EL (cell line): Measurements from ENCODE around the gene BEX3.
"Not testable (repeated sequence)": the region's sequence is repeated elsewhere in the genome, so short reads cannot be mapped to it uniquely, and the experiment has no call there.

Experiments used
- DNase-seq: peaks from one replicate; pipeline ENCODE4 v3.0.0-alpha.2; 2016

BEX3 gene

GRCh38 chrX:103376118-103376978 is at the start of gene BEX3:
TSS of gene BEX3 (plus strand) at chrX:103376538. CDS start at chrX:103377522, 984 bp downstream.
- peak; percentile 57 for DNase-seq

GRCh38 chrX:103329991-103330390 is 46.3 kb upstream of the BEX3 start, which contains the start of gene TCEAL7:
TSS of gene TCEAL7 (plus strand) at chrX:103330239. CDS start at chrX:103331404, 1,165 bp downstream.
- peak; percentile 64 for DNase-seq

GRCh38 chrX:103330681-103331288 is 45.6 kb upstream of the BEX3 start:
- DNase-seq = peak; percentile 8

GRCh38 chrX:103338663-103339062 is 37.7 kb upstream of the BEX3 start:
- no peak for DNase-seq

- DNase-seq = peak; percentile 43
Observed at GRCh38 chrX:103343105-103343504, 33.2 kb upstream of the BEX3 start.

- no peak for DNase-seq
Observed at GRCh38 chrX:103344606-103345005, 31.7 kb upstream of the BEX3 start.

GRCh38 chrX:103347682-103348397 is 28.5 kb upstream of the BEX3 start:
- no peak for DNase-seq

- peak; percentile 81 for DNase-seq
Observed at GRCh38 chrX:103356130-103356798, 20.1 kb upstream of the BEX3 start, which contains the start of gene TCEAL9. TSS of gene TCEAL9 (plus strand) at chrX:103356506. CDS start at chrX:103357685, 1,179 bp downstream.

- DNase-seq = no peak
Observed at GRCh38 chrX:103356858-103357257, 19.5 kb upstream of the BEX3 start.

- no peak for DNase-seq
Observed at GRCh38 chrX:103357871-103358270, 18.5 kb upstream of the BEX3 start.

GRCh38 chrX:103359605-103360004 is 16.7 kb upstream of the BEX3 start:
- not testable (repeated sequence) for DNase-seq

- DNase-seq = no peak
Observed at GRCh38 chrX:103360092-103360491, 16.2 kb upstream of the BEX3 start.

- no peak for DNase-seq
Observed at GRCh38 chrX:103360916-103361315, 15.4 kb upstream of the BEX3 start.

- no peak for DNase-seq
Observed at GRCh38 chrX:103361798-103362197, 14.5 kb upstream of the BEX3 start.

- peak; percentile 77 for DNase-seq
Observed at GRCh38 chrX:103362474-103362873, 13.9 kb upstream of the BEX3 start.

GRCh38 chrX:103363046-103363445 is 13.3 kb upstream of the BEX3 start:
- no peak for DNase-seq

GRCh38 chrX:103367502-103367901 is 8.8 kb upstream of the BEX3 start:
- peak; percentile 49 for DNase-seq

- no peak for DNase-seq
Observed at GRCh38 chrX:103369479-103369878, 6.9 kb upstream of the BEX3 start.

- DNase-seq = no peak
Observed at GRCh38 chrX:103372886-103373285, 3.5 kb upstream of the BEX3 start.

GRCh38 chrX:103373581-103373980 is 2.8 kb upstream of the BEX3 start:
- DNase-seq = no peak

- no peak for DNase-seq
Observed at GRCh38 chrX:103376979-103377324, 614 bp downstream of the BEX3 start.

GRCh38 chrX:103378990-103379389 is 2.7 kb downstream of the BEX3 start:
- no peak for DNase-seq

GRCh38 chrX:103382877-103383276 is 6.5 kb downstream of the BEX3 start:
- DNase-seq = no peak
